ENCODE results near the gene ABHD17A. TPM values are rescaled to one million over a fixed set of nuclear protein-coding genes. Genes with fewer than 3 reads are reported as not detected.
"Not testable (repeated sequence)": the region's sequence is repeated elsewhere in the genome, so short reads cannot be mapped to it uniquely, and the experiment has no call there.

ABHD17A gene
- total RNA-seq, 1 donor from 2014 or later, result 58.1 TPM

DNA sequence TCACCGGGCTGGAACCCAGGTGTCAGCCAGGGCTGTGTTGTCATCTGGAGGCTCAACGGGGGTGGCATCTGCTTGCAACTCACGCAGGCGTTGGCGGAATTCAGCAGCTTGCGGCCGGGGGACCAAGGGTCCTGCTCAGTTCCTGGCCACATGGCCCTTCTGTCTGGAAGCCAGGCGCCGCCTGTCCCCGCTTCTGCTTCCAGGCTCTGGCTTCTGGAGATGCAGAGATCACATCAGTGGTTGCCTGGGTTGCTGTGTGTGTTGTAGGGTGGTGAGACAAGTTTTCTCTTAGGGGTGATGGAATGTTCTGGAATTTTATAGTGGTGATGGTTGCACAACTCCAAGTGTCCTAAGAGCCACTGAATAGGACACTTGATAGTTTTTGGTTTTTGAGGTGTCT lies 24.9 kb upstream of the ABHD17A start:
- no peak for DNase-seq (ENCODE audit: low spot score)

DNA sequence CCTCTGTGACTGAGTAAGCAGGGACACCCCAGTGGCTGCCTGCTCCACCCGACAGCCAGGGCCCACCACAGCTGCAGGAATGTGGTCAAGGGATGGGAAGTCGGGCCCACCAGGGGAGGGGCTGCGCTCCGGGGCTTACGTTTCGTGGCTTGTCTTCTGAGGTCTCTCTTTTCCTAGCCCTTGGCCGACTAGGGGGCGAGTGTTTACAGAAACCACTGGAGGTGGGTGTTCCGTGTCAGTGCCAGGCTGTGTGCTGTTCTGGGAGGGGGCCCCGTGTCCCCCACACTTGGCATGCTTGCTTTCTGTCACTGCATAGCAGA lies 24.4 kb upstream of the ABHD17A start:
- no peak for DNase-seq (ENCODE audit: low spot score)

DNA sequence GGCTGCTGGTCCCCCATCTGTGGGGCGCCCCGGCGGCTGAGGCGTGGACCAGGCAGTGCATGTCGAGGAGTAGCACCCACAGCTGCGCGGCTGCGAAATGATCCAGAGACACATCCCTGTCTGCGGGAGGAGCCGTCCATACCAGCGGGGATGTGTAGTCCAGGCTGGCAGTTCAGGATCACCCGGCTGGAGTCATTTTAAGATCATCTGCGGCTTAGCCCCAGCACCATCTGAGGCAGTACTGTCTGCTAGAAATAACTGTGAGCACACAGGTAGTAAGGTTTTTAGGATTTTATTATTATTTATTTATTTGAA lies 23.0 kb upstream of the ABHD17A start:
- no peak for DNase-seq (ENCODE audit: low spot score)

DNA sequence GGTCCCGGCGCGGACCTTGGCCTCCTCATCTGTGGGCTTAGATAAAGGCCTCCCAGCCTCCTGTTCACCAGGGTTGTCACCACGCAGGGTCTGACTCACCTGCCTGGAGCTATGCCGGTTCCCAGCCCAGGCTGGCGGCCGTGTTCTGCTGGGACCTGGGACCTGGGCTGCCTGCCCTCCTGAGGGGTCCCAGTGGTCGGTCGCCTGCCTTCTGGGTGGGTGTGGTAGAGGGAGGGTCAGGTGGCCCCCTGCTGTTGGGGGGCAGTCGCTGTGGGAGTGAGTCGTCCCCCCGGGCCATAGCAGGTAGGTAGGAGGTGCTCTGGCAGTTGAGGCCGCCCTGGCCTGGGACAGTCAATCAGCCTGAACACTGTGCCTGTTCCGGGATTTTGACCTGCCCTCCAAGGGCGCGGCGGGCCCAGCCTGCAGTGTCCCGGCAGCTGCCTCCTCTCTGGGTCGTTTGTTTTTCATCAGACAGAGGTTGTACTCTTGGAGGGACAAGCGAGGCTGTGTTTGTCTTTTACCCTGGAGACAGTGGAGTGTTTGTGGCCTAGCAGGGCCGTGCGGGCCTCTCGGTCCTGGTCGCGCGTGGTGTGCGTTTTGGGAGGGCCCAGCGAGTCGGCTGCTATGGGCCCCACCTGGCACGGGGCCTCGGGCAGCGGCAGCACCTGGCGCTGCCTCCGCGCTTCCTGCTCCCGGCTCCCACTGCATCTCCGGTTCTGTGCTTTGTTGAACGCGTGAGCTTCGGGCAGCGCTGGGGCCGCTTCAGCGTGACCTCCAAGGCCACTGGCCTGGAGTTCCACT lies 22.5 kb upstream of the ABHD17A start:
- DNase-seq (ENCODE audit: low spot score), result no peak

DNA sequence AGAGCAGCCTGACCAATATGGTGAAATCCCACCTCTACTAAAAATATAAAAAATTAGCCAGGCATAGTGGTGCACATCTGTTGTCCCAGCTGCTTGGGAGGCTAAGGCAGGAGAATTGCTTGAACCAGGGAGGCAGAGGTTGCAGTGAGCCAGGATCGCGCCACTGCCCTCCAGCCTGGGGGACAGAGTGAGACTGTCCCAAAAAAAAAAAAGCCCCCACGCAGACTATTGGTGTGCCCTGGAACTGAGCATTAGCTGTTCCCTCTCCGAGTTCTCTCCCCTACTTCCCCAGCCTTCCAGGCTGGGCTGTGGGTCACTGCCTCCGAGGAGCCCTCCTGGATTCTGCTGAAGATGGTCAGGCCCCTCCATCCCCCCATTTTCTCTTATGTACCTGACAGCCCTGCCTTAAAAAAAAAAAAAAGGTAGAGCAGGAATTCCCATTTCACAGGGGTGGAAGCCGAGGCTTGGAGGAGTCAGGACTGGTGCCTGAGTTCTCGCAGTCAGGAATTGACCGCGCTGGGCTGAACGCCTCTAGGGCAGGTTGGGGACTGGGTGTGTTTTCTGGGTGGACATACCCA lies 21.8 kb upstream of the ABHD17A start:
- DNase-seq (ENCODE audit: low spot score), result no peak

DNA sequence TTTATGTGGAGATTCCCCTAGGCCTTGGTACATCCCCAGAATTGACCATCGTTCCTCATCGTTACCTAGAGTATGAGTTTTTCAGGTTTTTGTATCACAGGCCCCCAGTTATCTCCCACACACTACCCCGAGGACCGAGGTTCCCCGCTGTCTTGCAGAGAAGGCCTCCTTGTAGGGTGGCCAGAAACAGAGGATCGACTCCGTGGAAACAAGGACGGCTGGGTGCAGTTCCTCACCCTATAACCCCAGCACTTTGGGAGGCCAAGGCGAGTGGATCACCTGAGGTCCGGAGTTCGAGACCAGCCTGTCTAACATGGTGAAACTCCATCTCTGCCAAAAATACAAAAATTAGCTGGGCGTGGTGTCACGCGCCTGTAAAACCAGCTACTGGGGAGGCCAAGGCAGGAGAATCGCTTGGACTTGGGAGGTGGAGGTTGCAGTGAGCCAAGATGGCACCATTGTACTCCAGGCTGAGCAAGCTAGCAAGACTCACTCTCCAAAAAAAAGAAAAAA lies 20.6 kb upstream of the ABHD17A start:
- no peak for DNase-seq (ENCODE audit: low spot score)

DNA sequence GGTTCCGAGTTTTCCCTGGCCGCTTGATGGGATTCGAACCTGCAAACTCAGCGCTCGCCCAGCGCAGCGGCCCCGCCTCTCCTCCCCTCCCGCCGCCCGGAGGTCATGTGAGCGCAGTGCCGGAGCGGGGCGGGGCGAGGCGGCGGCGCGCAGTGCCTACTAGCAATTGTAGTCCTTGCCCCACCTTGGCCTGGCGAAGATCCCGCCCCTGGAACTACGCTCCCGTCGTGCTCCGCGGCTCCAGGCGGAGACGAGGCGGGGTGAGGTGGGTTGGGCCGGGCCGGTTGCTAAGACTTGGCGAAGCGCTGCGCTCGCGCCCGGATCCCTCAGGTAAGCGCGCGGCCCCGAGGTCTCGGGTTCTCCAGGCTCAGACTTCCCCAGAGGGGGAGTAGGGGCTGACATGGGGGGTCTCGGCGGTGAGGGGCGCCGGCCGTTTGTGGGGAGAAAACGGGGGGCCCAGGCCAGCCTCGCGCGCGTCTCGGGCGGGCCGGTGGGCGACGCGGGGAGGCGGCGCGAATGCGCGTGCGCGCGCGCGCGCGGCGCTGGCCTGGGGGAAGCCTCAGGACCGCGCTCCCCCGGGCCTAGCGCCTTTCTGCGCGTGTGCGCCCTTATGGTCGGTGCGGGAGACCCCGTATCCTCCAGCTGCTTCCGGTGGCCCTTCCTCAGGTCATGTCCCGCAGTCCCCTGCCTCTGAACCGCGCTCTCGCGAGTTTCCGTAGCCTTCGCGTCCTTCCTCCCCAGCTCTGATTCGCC lies 20.0 kb upstream of the ABHD17A start, which contains the start of the genes ADAT3 and SCAMP4:
Gene ADAT3, plus strand, starts transcription at position 290 of the 753 bp plus-strand sequence. CDS start 6,649 bp downstream, outside the sequence.
Gene SCAMP4, plus strand, starts transcription at position 290 of the 753 bp plus-strand sequence. CDS start 9,621 bp downstream, outside the sequence.
- peak; percentile 99 for DNase-seq (ENCODE audit: low spot score)

DNA sequence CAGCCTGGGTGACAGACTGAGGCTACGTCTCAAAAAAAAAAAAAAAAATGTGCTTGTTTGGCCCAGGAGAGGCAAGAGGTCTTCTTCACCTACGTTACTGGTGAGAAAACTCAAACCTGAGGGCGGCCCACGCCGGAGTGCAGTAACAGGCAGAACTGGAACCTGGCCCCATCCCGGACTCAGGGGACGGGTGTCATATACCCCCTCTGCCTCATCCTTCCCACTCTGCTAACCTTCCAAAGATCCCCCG lies 19.5 kb upstream of the ABHD17A start:
- no peak for DNase-seq (ENCODE audit: low spot score)

DNA sequence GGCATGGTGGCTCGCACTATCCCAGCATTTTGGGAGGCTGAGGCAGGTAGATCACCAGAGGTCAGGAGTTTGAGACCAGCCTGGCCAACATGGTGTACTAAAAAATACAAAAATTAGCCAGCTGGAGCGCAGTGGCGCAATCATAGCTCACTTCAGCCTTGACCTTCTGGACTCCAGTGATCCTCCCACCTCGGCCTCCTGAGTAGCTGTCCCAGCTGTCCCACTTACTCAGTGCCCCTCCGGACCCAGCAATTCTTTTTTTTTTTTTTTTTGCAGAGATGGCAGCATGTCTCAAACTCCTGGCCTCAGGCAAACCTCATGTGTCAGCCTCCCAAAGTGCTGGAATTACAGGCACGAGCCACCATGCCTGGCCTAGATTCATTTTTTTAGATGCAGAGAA lies 17.6 kb upstream of the ABHD17A start:
- no peak for DNase-seq (ENCODE audit: low spot score)

DNA sequence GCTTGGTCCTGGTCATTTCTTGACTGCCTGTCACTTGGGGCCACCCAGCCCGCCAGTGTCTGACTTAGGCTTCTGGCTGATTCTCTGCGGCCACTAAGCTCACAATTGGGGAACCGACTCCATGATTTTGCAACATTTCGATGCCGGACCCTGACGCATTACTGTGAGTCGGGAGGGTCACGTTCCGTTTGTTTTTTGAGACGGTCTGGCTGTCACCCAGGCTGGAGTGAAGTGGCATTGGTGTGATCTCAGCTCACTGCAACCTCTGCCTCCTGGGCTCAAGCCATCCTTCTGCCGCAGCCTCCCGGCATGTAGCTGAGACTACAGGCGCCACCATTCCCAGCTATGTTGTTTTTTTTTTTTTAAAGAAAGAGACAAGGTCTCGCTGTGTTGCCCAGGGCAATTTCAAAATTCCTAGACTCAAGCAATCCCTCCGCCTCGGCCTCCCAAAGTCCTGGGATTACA lies 16.7 kb upstream of the ABHD17A start:
- DNase-seq (ENCODE audit: low spot score), result no peak

DNA sequence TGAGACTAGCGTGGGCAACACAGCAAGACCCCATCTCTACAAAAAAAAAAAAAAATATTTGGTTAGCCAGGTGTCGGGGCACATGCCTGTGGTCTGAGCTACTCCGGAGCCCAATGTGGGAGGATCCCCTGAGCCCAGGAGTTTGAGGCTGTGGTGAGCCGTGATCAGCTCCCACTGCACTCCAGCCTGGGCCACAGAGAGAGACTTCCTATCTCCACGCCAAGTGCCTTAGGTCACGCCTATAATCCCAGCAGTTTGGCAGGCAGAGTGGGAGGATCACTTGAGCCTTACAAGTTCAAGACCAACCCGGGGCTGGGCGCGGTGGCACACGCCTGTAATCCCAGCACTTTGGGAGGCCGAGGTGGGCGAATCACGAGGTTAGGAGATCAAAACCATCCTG lies 11.2 kb upstream of the ABHD17A start:
- DNase-seq (ENCODE audit: low spot score), result no peak

DNA sequence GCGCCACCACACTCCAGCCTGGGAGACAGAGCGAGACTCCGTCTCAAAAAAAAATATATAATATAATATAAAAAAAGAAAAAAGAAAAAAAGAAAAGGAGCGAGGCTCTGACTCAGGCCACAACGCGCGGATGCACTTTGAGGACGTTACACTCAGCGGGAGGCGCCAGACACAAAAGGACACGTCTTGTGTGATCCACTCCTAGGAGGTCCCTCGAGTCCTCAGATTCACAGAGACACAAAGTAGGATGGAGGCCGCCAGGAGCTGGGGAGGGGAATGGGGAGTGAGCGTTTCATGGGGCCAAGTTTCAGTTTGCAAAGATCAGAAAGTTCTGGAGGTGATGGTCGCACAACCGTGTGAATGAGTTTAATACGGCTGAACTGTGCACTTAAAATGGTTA lies 8.5 kb upstream of the ABHD17A start:
- DNase-seq (ENCODE audit: low spot score), result no peak

DNA sequence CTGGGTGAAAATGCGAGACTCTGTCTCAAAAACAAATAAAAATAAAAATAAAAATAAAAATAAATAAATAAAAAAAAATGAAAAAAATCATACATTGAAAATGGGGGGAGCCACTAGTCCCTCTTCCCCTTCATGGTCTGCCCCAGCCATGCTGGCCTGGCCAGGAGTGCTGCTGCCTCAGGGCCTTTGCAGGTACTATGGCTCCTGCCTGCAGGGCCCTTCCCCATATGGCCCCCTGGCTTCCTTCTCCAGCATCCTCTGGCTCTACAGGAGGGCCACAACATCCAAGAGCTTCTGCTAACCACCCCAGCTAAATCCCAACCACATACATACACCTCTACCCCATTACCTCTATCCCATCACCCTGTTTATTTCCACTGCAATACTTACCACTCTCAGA lies 4.6 kb upstream of the ABHD17A start:
- no peak for DNase-seq (ENCODE audit: low spot score)

DNA sequence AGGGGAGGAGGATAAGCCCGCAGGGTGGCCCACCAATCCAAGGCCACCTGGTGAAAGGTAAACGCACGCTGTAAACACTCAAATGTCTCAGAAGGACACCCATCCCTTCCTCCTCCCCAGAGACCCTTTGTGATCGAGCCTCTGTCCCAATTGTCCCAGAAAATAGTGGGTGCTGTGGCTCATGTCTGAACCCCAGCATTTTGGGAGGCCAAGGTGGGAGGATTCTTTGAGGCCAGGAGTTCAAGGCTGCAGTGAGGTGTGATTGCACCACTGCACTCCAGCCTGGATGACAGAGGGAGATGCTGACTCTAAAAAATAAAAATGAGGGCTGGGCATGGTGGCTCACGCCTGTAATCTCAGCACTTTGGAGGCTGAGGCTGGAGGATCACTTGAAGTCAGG lies 3.1 kb upstream of the ABHD17A start:
- DNase-seq (ENCODE audit: low spot score), result no peak

DNA sequence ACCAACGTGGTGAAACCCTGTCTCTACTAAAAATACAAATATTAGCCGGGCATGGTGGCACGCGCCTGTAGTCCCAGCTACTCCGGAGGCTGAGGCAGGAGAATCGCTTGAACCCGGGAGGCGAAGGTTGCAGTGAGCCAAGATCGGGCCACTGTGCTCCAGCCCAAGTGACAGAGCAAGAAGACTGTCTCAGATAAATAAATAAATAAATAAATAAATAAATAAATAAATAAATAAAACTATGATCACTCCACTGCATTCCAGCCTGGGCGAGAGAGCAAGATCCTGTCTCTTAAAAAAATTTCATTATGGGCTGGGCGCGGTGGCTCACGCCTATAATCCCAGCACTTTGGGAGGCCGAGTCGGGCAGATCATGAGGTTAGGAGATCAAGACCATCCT lies 1.1 kb upstream of the ABHD17A start:
- DNase-seq (ENCODE audit: low spot score), result not testable (repeated sequence)

DNA sequence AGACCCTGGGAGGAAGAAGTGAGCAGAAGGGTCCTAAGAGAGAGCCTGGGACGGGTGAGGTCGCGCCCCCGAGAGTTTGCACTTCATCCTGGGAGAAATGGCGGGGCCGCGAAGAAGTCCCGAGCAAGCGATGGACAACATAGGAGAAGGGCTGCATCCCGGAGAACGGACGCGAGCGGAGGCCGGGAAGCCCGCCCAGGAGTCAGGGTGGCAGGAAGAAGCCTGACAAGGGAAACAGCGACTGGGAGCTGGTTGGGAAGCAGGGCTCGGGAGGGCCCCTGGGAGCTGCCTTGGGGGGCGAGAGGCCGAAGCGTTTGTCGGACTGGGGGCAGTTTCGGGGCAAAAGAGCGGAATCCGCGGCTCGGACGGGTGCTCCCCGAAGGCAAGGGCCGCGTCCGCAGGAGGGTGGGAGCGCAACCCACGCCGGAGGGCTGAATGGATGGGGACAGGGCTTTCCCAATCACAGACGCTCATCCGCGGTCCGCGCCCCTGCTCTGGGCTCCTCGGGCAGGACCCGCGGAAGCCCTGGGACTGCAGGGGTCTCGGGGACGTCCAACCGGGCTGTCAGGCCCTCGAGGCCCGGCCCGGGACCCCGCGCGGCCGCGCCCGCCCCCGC lies 469 bp downstream of the ABHD17A start:
- no peak for DNase-seq (ENCODE audit: low spot score)

DNA sequence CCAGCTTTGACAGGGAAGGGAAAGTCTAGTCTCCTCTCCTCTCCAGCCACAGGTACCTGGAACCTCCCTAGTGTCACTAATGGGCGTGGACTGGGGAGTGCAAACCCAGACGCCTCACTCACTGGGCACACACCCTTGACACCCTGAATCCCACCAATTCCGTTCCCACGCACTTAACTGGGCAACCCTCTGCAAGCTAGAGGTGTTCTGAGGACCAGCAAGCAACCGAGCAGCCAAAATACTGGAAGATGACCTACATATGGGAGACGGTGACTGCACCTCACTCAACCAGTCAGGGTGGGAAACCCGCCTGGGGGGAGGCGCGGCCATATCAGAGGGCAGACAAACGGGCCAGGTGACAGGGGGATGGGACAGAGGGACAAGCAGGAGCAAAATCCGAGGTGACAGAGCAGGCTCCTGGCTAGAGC lies 991 bp downstream of the ABHD17A start:
- DNase-seq (ENCODE audit: low spot score), result no peak

DNA sequence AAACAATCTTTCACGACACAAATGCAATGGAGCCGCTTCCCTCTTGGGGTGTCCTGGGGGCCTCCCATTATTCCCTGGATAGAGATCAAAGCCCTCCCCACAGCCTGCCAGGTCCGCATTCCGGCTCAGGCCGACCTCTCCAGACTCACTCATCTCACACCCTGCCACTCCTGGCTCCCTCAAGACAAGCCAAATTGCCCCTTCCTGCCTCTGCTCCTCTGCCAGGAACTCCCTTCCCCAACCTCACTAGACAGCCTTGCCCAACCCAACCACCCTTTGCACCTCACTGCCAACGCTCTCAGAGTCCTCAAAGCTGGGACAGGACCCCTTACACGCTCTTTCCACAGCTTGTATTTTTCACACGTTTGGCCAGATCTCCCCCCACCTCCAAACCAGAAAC lies 1.5 kb downstream of the ABHD17A start:
- DNase-seq (ENCODE audit: low spot score), result no peak

DNA sequence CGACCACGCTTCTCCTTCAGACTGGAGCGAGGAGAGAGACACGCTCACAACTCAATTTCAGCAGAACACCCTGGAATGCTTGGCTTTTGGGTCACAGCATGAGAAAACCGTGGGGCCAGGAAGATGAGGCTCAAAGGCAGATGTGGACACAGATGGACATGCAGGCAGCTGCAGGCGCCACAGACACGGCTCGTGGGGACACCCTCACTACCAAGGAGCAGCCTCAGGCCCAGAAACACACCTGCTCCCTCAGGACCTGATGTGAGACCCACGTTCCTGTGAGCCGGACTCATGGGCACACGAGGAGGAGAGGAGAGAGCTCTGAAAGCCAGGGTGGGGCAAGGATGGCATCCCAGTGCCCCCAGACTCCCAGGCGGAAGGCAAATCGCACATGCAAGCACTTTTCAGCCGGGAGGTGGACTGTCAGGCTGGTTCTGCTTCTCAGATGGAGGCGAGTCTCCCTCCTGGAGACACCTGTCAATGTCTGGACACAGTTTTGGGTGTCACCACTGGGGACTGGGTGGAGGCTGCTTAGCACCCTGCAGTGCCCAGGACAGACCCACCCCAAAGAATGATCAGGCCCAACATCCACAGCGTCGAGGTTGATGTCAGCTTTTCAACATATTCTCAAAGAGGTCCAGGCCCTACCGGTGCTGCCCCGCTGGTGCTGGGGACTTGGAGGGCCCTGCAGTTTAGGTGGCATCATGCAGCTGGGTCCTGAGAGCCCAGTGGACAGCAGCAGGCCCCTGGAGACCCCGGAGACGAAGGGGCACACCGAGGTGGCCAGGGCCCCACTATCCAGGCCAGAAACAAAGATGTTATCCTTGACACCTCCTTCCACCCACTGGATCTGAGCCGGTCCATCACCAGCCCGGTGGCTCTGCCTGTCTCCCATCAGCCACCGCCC lies 2.3 kb downstream of the ABHD17A start:
- no peak for DNase-seq (ENCODE audit: low spot score)

DNA sequence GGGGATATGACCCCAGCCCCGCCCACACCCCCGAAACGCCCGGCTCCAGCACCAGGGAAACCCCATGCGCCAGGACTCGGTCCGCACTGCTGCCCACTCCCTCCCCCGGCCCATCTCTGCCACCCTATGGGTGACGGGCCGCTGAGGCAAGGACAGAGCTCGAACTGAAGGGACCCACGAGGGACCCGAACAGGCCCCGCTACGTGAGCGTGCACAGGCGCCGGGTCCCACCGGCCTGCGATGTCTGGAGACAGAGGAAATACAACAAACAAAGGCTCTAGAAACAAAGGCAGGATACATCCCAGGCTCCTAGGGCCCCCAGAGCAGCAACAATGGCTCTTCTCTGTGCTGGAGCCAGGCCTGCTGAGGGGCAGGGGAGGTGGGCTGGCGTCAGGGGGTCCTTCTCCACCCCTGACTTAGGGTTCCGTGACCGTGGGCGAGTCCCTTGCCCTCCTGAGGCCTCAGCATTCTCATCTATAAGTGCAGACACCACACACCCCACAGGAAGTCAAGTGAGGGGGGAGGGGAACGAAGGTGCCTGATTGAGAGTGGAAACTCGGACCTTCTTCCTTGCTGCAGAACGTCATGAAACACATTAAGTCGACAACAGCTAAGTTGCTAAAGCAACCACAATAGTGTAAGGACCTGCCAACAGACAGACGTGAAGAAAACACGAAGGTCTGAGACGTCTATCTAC lies 3.1 kb downstream of the ABHD17A start:
- DNase-seq (ENCODE audit: low spot score), result peak; percentile 61
